Adrenal gland (tissue), 5 donors: ENCODE measurements around the gene RXYLT1.

Source experiments
- CTCF ChIP-seq, 6 experiments: fragments of 450-650 bp in 4 of 6; fragments of 200-600 bp in 2 of 6; sonication (generic) in 1 of 6; IDR thresholded peaks; 1 replicate in 5 of 6; 2 replicates in 1 of 6; pipeline versions ENCODE4 v1.5.1 to v1.8.0; 2016 to 2021; ENCODE audit warnings: antibody characterized with exemption in 6 of 6, mild to moderate bottlenecking in 2 of 6, moderate library complexity in 1 of 6
- POLR2A ChIP-seq, 2 donors: fragments of 450-650 bp; IDR thresholded peaks; one replicate each; pipeline ENCODE4 v1.6.1; 2017; ENCODE audit warnings: antibody characterized with exemption in 2 of 2, mild to moderate bottlenecking in 2 of 2, moderate library complexity in 1 of 2
- donor health status: DM: no; HTN: no; CAD: no.

- TF ChIP-seq CTCF (IDR thresholded peaks at IDR 0.05) = no peak
- no peak for TF ChIP-seq POLR2A (IDR thresholded peaks at IDR 0.05)
These were observed 15.5 kb downstream of the RXYLT1 start for GRCh38 chr12:63795032-63795687.
